CMK (cell line): Measurements from ENCODE around the gene CHMP6.

Source experiments
- DNase-seq: peaks from one replicate; pipeline ENCODE4 v3.0.0-alpha.2; 2010; ENCODE audit warnings: low read depth

Gene CHMP6

GRCh38 chr17:80970762-80971703, 20.6 kb upstream of the CHMP6 start:
- DNase-seq = no peak

GRCh38 chr17:80971704-80972304, 19.8 kb upstream of the CHMP6 start:
- DNase-seq = no peak

- no peak for DNase-seq
Measured at GRCh38 chr17:80976701-80977100, 14.9 kb upstream of the CHMP6 start.

GRCh38 chr17:80977172-80977571, 14.5 kb upstream of the CHMP6 start:
- no peak for DNase-seq

DNA sequence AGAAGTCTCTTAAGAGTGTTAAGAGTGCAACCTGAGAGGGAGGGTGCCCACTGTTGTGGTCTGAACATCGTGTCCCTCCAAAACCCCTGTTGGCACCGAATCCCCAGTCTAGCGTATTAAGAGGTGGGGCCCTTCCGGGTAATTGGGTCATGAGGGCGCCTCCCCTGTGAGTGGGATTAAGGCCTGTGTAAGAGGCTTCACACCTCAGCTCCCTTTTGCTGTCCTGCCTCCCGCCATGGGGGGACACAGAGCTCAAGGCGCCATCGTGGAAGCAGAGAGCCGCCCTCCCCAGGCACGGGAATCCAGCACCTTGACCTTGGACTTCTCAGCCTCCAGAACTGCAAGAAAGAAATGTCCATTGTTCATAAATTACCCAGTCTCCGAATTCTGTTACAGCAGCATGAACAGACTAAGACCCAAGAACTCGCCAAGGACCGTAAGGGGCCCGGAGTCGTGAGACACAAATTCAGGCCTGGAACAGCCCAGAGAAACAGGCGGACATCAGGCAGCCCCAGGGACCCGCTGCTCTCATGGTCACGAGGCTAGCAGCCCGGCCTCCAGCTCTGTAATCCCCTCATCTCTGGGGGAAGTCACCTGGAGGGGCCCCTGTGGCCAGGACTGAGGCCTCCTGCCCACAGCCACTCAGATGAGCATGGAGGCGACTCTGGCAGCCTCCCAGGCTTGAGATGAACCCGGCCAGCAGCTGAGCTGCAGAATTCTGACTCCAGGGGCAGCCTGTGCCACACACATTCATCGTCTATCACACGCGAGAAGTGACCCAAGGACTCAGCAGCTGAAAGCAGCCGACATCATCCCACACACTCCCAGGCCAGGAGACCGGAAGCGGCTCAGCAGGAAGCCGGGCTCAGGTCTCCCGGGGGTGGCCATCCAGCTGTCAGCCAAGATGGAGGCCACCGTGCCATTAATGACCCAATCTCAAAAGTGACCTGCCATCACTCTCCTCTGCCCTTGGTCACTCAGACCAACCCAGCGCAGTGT, 12.8 kb upstream of the CHMP6 start:
- DNase-seq = no peak

- DNase-seq = no peak
Measured at GRCh38 chr17:80979547-80980378, 11.9 kb upstream of the CHMP6 start.

GRCh38 chr17:80980397-80981061, 11.1 kb upstream of the CHMP6 start:
- no peak for DNase-seq

DNA sequence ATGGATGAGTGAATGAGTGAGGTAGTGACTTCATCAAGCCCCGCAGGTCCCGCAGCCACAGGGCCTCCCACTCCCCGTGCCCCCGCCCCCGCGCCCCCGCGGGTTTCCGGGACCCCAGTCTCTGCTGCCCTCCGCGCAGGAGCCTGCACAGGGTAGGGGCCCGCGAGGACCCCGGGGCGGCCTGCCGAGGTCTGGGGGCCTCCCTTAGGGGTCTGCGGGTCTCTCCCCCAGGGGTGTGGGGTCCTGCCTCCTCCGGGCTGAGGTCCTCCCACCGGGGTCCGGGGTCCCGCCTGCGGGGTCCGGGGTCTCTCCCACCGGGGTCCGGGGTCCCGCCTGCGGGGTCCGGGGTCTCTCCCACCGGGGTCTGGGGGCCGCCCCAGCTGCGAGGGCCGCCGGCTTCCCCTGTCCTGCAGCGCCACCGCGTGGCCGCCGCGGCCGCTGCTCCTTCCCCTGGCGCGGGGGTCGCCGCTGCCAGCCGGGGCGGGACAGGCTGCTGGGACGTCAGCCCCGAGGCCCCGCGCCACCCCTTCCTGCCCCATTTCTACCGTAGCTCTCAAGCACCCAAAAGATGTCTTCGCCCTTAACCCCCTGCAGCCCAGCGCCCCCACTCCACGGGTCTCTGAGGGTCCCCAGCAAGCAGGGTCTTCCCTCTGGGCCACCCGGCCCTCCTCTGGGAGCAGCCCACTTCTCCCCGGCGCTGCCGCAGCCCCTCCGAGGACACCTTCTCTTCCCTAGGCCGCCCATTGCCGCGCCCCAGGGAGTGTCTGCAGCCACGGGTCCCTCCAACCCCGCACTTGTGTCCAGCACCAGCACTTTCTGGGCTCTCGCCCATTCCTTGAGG, 10.4 kb upstream of the CHMP6 start:
- DNase-seq = no peak

DNA sequence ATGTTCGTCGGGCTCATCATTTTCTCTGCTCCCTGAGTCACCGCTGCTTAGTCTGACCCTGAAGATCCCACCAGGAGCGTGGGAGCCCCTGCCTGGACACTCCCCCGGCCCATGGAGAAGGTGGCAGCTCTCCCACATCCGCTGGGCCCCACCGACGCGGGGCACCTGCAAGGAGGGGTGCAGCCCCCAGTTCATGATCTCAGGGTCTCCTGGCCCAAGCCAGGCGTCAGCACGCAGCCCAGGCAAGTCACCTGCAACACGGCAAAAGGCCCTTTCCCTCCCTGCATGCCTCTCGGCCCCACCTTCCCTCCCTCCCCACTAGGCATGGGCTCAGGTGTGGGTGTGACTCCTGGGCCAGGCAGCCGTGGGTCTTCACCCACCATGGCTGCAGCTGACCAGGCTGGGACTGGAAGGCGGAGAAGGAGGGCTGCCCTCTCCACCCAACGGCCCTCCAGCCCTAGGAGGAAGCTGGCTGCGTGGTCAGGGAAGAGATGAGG, 9.7 kb upstream of the CHMP6 start:
- no peak for DNase-seq

GRCh38 chr17:80982426-80982974, 9.1 kb upstream of the CHMP6 start:
- no peak for DNase-seq

- no peak for DNase-seq
Measured at GRCh38 chr17:80983545-80983944, 8.1 kb upstream of the CHMP6 start.

- DNase-seq = no peak
Measured at GRCh38 chr17:80984749-80985148, 6.9 kb upstream of the CHMP6 start.

- DNase-seq = no peak
Measured at GRCh38 chr17:80986046-80986445, 5.6 kb upstream of the CHMP6 start.

- DNase-seq = no peak
Measured at GRCh38 chr17:80986816-80987475, 4.7 kb upstream of the CHMP6 start.

DNA sequence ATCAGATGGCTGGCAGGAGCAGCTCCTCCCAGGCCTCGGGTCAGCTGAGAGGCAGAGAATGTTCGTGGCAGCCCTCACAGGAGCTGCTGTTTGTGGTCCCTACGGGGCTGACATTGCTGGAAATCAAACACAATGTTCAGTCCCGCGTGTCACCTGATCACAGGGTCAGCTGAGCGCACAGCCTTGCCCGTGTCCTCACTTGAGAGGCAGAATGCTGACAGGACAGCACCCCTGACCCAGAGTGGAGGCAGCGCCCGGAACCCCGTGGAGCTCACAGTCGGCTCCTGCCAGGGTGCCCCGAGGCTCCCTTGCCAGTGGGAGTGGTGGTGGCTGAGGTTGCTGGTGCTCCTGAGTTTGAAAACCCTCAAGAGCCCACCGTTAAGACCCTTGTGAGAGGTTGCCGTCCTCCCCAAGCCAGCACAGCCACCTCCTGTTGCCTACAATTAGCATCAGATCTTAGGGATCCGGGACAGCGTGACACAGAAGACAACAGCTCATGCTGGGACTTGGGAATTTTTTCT, 3.6 kb upstream of the CHMP6 start:
- no peak for DNase-seq

DNA sequence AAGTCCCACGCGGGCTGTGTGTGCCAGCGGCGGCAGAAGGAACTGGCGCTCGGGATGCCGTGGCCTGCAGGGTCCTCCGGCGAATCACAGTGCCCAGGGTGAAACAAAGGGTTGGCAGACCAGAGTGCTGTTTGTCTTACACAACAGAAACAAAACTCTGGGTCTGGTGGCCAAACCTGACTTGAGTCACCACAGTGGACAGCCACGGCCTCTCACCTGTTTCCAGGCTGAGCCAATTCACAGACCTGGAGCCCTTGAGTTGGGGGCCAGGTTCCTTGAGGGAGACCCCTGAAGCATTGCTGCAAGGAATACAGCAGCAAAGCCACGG, 2.1 kb upstream of the CHMP6 start:
- no peak for DNase-seq

GRCh38 chr17:80990921-80991644, 558 bp upstream of the CHMP6 start:
- DNase-seq = no peak
